G401 (cell line): ENCODE data around the gene TUSC2. TPM values are rescaled to one million over a fixed set of nuclear protein-coding genes. Genes with fewer than 3 reads are reported as not detected.

Experiments
- DNase-seq: peaks from one replicate; pipeline ENCODE4 v3.0.0-alpha.2; 2015; ENCODE audit warnings: low spot score
- in situ Hi-C: cut with HindIII; loops from 2 replicates; pipeline ENCODE4 v1.10.0; 2016; ENCODE audit warnings: low sequenced_read_pairs, mixed read lengths
- total RNA-seq: library from RNA; depleted of rRNA; stranded (reverse); fragments of >200 nt; shearing (Covaris generic); gene quantifications from 2 replicates; pipeline ENCODE4 v1.2.3, GENCODE V29; 2014

Gene TUSC2
- total RNA-seq, 1 experiment from 2014 or later, result 45.0 TPM

DNA sequence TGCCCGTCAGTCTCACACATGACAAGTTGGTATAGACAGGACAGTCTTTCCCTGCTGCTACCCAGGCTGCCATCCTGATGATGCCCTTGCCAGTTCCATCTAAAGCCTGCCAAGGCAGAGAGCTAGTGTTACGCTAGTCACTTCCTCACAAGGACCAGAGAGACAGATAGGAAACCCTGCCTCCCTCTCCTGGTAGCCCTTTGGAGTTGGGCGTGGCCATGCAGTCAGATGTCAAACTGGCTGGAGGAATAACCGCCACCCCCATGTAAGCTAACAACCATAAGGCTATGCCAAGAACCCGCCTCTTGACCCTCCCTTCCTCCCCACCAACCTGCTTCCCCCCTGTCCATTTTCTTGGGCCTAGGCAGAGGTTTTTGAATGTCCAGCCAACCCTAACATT is 28.5 kb upstream of the TUSC2 start:
- in situ Hi-C loops, result loop anchor here (10.0 kb wide), 2 partner anchors 92 to 178 kb away; partner anchors contain the start of gene SEMA3B
- DNase-seq, result peak; percentile 32

DNA sequence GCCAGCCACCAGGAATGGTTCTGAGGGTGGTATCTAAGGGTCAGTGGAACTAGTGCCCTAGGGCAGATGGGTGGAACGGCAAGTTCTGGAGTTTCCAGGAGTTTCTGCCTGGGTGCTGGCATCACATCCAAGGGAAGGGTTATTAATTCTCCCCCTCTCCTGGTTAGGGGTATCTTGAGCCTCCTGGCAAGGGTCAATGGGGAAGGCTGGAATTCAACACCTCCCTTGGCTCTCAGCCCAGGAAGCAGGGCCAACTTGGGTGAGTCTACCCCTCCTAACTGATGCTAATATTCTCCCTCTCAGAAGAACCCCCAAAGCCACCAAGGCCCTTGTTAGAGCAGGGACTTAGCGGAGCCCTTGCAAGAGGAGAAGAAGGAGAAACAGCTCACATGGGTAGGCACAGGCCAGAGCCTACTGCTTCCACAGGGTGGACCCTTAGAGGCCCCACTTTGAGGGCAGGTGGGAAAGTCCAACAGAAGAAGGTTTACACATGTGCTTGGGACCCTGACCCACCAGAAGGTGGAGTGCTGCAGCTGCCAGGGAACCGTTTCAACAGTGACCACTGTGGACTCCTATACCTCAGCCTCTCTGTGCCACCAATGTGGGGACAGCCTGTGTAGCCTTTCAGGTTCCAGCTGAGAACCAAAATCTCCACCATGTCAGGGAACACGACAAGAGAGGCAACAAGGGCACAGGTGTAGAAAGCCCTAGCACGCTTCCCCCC is 28.0 kb upstream of the TUSC2 start:
- no peak for DNase-seq
- in situ Hi-C loops, result loop anchor here (10.0 kb wide), 2 partner anchors 91 to 179 kb away; partner anchors contain the start of gene SEMA3B

DNA sequence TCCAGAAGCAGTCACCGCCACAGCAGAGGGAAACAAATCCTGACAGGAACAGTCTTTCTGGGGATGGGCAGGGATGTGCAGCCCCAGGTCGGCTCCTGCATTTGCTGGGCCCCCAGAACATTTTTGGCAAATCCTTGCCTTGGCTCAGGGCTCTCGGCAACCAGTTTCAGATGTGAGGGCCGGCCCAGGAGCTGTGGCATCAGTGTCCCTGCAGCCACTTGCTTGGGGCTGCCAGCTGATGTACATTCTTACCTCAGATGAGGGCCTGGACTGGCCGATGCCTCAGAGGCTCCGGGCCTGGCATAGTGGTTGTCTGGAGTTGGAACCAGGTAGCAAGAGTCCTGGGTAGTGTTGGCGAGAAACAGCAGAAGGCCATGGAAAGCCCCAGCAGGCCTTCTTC is 26.8 kb upstream of the TUSC2 start:
- DNase-seq, result no peak
- in situ Hi-C loops, result loop anchor here (10.0 kb wide), 2 partner anchors 90 to 180 kb away; partner anchors contain the start of gene SEMA3B

DNA sequence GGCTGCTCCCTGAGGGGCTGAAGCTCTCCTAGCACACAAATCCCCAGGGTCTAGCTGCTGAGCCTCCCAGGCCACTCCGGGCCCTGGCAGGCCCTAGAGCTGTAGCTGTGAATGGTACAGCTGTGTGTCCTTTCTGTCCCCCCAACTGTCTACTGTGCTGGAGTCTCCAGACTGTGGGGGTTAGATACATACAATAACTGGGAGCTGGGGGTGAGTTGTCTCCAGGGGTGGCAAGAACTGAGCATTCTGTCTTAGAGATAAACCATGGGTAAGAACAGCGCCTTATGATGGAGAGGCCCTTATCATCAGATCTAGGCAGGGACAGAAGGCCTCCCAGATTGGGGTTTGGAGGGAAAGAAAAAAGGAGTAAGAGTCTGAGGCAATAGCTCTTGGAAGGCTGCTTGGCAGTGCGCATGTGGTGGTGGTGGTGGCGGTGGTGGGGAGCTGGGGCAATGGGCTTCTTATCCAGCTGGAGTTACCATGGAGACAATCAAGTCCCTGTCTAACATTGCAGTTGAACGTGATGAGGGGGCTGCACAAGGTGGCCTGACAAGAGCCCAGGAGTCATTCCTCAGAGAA is 26.3 kb upstream of the TUSC2 start:
- no peak for DNase-seq
- in situ Hi-C loops, result loop anchor here (10.0 kb wide), 2 partner anchors 89 to 181 kb away; partner anchors contain the start of gene SEMA3B

DNA sequence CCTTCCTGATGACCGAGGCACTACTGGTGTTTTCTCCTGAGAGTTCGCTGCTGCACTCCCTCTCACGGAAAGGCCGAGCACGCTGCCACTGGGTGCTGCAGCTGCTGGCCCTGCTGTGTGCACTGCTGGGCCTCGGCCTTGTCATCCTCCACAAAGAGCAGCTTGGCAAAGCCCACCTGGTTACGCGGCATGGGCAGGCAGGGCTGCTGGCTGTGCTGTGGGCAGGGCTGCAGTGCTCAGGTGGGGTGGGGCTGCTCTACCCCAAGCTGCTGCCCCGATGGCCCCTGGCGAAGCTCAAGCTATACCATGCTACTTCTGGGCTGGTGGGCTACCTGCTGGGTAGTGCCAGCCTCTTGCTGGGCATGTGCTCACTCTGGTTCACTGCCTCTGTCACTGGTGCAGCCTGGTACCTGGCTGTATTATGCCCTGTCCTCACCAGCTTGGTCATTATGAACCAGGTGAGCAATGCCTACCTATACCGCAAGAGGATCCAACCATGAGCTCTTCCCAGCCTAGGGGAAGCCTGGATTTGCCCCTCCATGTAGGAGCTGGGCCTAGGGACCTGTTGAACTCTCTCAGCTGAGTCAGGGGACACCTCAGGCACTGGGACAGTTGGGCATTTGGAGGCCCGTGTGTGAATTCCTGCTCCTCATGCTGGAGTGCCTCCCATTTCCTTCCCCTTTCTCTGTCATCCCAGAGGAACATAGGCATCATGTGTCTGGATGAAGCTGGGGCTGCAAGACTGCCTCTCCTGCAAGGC is 25.4 kb upstream of the TUSC2 start:
- DNase-seq, result no peak
- in situ Hi-C loops, result loop anchor here (10.0 kb wide), 2 partner anchors 89 to 181 kb away; partner anchors contain the start of gene SEMA3B

DNA sequence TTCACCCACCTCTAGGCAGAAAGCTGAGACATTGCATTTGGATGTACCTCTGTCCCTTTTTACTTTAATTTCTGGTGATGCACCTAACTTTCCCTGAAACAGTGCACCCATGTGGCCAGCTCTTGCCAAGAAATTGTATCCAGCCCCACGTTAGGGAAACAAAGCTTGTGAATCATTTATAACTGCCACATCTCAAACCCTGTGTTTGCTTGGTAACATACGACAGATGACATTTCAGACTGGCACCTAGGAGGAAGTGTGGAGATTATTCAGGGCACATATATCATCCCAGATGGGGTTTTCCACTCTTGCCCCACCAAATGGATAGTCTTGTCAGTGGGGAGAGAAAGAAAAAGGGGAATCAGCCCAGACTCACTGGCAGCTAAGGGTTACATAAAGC is 24.8 kb upstream of the TUSC2 start:
- in situ Hi-C loops, result loop anchor here (10.0 kb wide), 2 partner anchors 88 to 182 kb away; partner anchors contain the start of gene SEMA3B
- no peak for DNase-seq

DNA sequence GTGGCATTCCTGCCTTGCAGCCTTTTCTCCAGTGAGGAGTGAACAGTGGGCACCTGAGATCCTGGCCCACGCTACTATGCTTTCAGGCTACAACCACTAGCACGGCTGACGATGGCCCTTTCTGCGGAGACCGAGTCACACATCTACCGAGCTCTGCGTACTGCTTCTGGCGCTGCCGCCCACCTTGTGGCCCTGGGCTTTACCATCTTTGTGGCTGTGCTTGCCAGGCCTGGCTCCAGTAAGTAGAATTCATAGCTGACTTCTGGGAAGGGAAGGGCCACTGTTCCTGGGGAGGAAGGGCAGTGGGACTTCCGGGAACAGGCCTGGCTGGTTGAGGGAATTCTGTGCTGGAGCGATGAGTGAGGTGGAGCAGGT is 23.3 kb upstream of the TUSC2 start:
- DNase-seq, result no peak
- in situ Hi-C loops, result loop anchor here (10.0 kb wide), 2 partner anchors 87 to 183 kb away; partner anchors contain the start of gene SEMA3B

DNA sequence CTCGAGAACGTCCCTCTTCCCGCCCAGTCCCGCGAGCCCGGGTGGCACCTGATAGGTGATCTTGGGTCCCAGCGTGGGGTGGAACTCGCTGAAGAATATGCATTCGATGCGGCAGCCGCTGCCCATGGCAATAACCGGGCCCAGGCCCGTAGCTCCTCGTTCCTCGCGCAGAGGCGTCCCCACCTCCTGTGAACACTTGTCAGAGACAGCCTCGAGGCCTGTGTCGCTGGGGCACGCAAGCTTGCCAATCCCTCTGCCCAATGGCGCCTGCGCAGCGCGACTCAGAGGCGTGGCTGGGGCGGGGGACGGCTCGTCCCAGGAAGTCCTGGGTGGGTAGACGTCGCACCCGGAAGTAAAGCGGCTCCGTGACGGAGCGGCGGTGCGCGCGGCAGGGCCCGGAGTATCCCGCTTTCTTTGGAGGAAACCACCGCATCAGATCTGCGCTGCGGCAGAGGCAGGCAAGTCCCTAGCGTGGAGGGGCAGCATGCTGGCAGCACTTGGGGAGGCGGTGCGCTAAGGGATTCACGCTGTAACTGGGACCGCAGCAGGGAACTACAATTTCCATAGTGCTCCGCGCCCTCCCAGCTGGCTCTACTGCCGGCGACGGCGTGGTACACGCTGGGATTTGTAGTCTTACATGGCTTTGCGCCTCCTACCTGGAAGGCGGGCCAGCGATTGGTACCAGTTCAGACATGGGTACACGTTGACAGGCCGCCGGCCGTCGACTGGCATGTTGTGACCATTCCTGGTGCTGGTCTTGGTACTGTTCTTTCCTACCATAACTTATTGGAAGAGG is 22.7 kb upstream of the TUSC2 start, which contains the start of the genes CYB561D2 and NPRL2:
TSS of gene CYB561D2 (plus strand) at position 336 of the 796 bp plus-strand sequence. CDS start 572 bp downstream, outside the sequence.
TSS of gene NPRL2 (minus strand) at position 249 of the 796 bp plus-strand sequence. CDS start at position 126, 123 bp downstream.
- in situ Hi-C loops, result loop anchor here (10.0 kb wide), 2 partner anchors 86 to 184 kb away; partner anchors contain the start of gene SEMA3B

DNA sequence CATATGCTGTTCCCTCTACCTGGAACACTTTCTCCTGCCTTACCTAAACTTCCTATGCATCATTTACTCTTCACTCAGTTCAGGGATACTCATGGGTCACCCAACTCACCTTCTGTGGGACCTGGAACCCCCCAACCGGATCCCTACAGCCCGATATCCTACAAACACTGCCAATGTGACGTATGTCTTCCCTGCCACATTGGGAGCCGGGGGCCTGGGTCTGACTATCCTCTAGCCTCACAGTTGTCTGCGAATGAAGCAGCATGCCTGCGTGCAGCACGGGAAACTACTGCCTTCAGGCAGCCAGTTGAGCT is 22.1 kb upstream of the TUSC2 start:
- in situ Hi-C loops, result loop anchor here (10.0 kb wide), 2 partner anchors 85 to 185 kb away; partner anchors contain the start of gene SEMA3B
- no peak for DNase-seq

More for the DNA sequence above, 22.7 kb upstream of the TUSC2 start, which contains the start of the genes CYB561D2 and NPRL2:
- DNase-seq, result peak; percentile 97

DNA sequence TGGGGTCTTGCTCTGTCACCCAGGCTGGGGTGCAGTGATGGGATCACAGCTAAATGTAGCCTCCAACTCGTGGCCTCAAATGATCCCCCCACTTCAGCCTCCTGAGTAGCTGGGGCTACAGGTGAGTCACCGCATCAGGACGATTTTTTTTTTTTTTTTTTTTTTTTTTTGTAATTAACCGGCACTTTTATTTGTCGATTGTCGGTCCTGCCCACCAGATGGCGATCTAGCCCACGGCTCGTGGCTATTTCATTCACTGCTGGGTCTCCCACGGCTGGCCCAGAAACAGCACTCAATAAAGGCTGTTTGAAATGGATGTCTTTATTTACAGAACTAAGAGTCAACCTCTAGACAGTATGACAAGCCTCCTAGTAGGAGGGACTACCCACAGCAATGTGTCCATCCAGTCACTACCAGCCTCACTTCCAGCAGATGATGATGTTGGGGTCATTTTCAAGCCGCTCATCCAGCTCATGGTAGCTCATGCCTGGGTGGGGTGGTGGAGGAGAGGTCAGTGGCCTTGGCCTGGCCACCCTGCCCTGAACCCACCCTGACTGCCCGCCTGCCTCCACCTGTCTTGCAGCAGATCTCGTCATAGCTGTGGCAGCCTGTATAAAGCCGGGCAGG is 19.3 kb upstream of the TUSC2 start:
- in situ Hi-C loops, result no loop called here

DNA sequence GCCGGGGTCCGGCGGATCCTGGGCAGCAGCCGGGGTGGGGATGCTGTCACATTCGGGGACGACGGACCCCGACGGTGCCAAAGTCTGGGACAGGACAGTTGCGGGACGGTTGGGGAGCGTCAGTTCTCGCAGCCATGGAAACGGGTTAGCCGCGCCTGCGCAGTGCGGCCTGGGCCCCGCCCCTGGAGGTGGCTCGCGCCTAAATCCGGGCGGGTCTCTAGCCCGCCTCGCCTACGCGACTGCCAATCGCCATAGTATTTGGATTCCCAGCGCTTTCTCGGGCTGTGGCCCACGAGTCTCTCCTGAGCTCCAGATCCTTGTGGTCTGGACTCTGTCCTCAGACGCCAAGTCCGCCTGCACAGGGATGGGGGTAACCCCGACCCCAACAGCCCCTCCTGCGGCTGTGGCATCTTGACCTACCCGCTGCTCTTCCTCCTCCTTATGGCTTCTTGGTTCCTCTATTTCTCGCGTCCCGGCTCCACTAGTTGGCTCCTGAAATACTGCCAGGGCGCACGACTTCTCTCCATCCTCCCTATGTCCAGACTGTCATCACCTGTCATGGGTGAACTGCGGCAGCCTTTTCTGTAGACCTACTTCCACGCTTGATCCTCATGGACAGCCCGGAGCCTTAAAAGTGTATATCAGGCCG is 17.7 kb upstream of the TUSC2 start, which contains the start of gene ZMYND10:
TSS of gene ZMYND10 (minus strand) at position 147 of the 649 bp plus-strand sequence. CDS start 153 bp downstream, outside the sequence.
- no peak for DNase-seq
- in situ Hi-C loops, result no loop called here

More for the DNA sequence above, 19.3 kb upstream of the TUSC2 start:
- peak; percentile 86 for DNase-seq

DNA sequence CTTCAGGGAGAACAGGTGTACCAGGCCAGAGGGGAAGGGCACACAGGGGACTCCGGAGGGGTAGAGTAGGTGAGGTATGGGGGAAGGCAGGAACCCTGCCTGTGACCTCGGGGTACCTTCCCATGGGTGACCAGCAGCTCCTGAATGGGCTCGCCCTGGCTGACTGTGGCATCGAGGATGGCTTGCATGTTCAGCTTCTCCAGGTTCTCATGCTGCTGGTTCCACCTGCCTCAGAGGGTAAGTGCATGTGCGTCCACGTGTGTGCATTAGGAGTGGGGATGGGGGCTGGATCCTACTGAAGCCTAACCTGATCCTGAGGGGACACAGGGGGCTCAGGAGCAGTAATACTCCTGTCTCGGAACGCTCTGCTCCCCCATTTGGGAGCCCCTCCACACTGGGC is 17.0 kb upstream of the TUSC2 start:
- in situ Hi-C loops, result no loop called here
- no peak for DNase-seq

DNA sequence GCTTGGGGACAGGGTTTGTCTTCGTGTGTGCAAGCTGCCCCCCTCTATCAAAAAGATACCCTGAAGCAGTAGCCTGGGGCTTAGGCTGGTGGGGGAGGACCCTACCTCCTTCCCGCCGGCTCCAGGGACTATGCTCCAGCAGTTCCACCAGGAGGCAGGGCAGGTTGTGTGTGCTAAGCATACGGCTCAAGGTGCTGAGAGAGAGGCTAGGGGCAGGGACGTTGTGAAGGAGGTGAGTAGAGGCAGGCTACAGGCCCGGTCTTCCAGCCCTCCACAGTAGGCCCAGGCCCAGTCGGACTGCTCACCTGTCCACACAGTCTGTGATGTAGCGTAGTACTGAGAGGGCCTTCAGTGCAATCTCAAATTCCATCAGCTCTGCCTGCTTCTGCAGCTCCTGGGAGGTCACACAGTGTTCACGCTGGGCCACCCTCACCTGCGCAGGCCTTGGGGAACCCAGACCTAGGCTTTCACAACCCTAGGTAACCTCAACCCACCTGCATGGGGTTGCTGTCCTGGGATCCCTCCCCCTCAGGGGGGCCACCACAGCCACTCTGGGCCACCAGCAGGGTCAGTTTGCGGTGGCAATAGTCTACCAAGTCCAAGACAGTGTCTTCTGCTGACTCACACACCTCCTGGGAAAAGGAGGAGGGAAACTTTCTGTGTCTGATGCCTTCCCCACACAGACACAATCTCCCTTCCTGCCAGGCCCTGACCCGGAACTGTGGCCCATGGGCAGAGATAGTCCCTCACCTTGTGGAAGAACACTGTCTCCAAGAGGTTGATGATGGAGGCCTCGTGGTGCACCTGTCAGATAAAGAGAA is 15.0 kb upstream of the TUSC2 start:
- in situ Hi-C loops, result no loop called here
- no peak for DNase-seq

DNA sequence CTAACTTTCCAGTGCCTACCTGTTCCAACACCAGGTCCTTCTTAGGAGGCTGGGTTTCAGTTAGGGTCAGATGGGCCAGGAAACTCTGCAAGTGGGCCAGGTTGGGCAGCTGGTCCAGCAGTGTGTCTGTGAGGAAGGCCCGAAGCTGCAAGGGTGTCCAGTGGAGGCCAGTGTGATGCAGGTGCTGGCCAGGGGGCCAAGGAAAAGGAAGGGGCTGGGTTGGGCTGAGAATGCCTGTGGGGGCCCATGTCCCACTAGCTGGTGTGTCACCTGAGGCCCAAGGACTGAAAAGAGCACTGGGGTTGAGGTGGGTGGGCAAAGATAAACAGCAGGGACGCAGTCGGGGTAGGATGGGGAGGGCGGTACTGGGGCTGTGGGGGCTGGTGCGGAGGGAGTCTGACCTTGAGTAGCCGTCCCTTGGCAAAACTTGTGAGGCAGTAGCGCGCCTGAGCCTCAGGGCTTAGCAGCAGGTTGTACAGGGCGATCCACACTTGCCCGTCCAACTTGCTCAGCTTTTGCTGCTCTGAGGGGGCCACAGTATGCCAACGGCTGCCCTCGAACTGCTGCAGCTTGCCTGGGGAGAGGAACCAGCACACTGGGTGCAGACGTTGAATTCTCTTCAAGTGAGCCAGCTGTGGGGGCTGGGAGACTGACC is 14.1 kb upstream of the TUSC2 start:
- DNase-seq, result no peak
- in situ Hi-C loops, result no loop called here

DNA sequence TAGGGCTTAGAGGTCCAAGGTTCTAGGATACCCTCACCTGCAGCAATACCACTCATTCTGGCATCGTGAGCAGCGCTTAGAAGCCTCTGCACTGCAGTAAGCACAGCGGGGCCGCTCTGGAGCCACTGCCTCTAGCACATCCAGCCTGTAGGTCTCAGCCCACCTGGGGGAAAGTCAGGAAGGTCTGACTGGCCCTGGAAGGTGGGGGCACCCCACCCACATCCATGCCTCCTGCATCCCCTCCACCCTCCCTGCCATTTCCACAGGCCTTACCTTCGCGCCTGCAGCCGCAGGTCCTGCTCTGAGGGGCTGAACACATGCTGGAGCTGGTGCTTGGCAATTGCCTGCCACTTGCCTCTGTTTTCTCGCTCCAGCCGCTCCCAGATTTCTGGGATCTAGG is 13.5 kb upstream of the TUSC2 start:
- in situ Hi-C loops, result no loop called here

More for the DNA sequence above, 13.5 kb upstream of the TUSC2 start:
- DNase-seq, result no peak
